HepG2 (cell line): Measurements from ENCODE around the gene ANKS6. TPM values are rescaled to one million over a fixed set of nuclear protein-coding genes. Genes with fewer than 3 reads are reported as not detected.

Experiments
- ATAC-seq: fragments of 200-7000 bp; cut with Tn5 transposase; 3 replicates; pipeline ENCODE4 v1.9.1; 2020; ENCODE audit warnings: mild to moderate bottlenecking, moderate library complexity
- BruUV-seq: library from RNA; stranded (reverse); fragments of 400-500 nt; replicated peaks from 2 replicates; lab custom pipeline; 2021; lab: Mats Ljungman, UMichigan
- CTCF ChIA-PET: fragments of 300-600 bp; formaldehyde crosslinking; extraction: SDS; loops from one replicate; lab custom pipeline; 2021; ENCODE audit warnings: low total read pairs, inconsistent platforms, low intra/inter-chr PET ratio; lab: Yijun Ruan, JAX
- POLR2A ChIA-PET: fragments of 350-600 bp; sonication (Branson Sonifier 250); formaldehyde crosslinking; loops from one replicate; lab custom pipeline; 2020; ENCODE audit warnings: antibody characterized with exemption, inconsistent platforms; lab: Yijun Ruan, JAX
- DNase-seq: peaks from one replicate; pipeline ENCODE4 v3.0.0-alpha.2; 2015; ENCODE audit warnings: low spot score
- FAIRE-seq: peaks from 3 replicates; lab custom pipeline; 2011; peaks lifted over from hg19 to GRCh38; lab: Jason Lieb, UNC
- H2AFZ ChIP-seq: one replicate; pipeline ENCODE4 v1.6.1; 2011; ENCODE audit warnings: low read length, inconsistent platforms
- H3K27ac ChIP-seq: fragments of 300-600 bp; 3 replicates; pipeline ENCODE4 v1.8.0; 2011; ENCODE audit warnings: mixed run types, mild to moderate bottlenecking, mixed read lengths, low read length, inconsistent platforms; ENCODE audit not compliant: insufficient read depth; ENCODE audit errors: extremely low read length
- H3K27me3 ChIP-seq, 2 experiments: fragments of 200-600 bp in 1 of 2; 2 replicates in 1 of 2; 3 replicates in 1 of 2; pipeline versions ENCODE4 v1.6.0 to v1.8.0; 2011; ENCODE audit warnings: low read length in 2 of 2, mild to moderate bottlenecking in 2 of 2, moderate library complexity in 2 of 2, inconsistent platforms in 1 of 2; ENCODE audit not compliant: insufficient read depth in 2 of 2, control insufficient read depth in 1 of 2
- H3K36me3 ChIP-seq, 2 experiments: fragments of 200-600 bp in 1 of 2; replicated peaks in 1 of 2; 2 replicates in 1 of 2; 3 replicates in 1 of 2; pipeline versions ENCODE4 v1.5.1 to v1.8.0; 2011; ENCODE audit warnings: low read length in 2 of 2, inconsistent platforms in 1 of 2; ENCODE audit not compliant: insufficient read depth in 2 of 2, control insufficient read depth in 1 of 2
- H3K4me1 ChIP-seq: 2 replicates; pipeline ENCODE4 v1.5.1; 2012; ENCODE audit warnings: low read length, inconsistent platforms; ENCODE audit not compliant: insufficient read depth
- H3K4me2 ChIP-seq: 2 replicates; pipeline ENCODE4 v1.6.0; 2011; ENCODE audit warnings: low read depth, low read length, inconsistent platforms
- H3K4me3 ChIP-seq, 3 experiments: fragments of 200-600 bp in 1 of 3; sonication (generic), shearing (Covaris generic) in 1 of 3; replicated peaks in 1 of 3; 2 replicates each; pipeline ENCODE4 v1.5.1; 2011 to 2016; ENCODE audit warnings: low read length in 3 of 3, inconsistent platforms in 2 of 3, low read depth in 2 of 3, mild to moderate bottlenecking in 2 of 3, control low read depth in 1 of 3, mixed read lengths in 1 of 3; ENCODE audit not compliant: insufficient read depth in 1 of 3
- H3K79me2 ChIP-seq: one replicate; pipeline ENCODE4 v1.6.1; 2011; ENCODE audit warnings: low read length, inconsistent platforms; ENCODE audit not compliant: insufficient read depth
- H3K9ac ChIP-seq: 2 replicates; pipeline ENCODE4 v1.6.0; 2011; ENCODE audit warnings: mild to moderate bottlenecking, low read depth, low read length, inconsistent platforms; ENCODE audit not compliant: insufficient read depth
- H3K9me3 ChIP-seq: 2 replicates; pipeline ENCODE4 v1.5.1; 2012; ENCODE audit warnings: mild to moderate bottlenecking, low read length
- H4K20me1 ChIP-seq: 2 replicates; pipeline ENCODE4 v1.6.0; 2011; ENCODE audit warnings: inconsistent platforms, mild to moderate bottlenecking, low read length, moderate library complexity; ENCODE audit not compliant: insufficient read depth
- CSRNP1 ChIP-seq: sonication (generic); formaldehyde crosslinking; IDR thresholded peaks from 2 replicates; pipeline ENCODE4 v1.8.1; 2023; ENCODE audit warnings: mild to moderate bottlenecking, missing genetic modification reagents
- CTCF ChIP-seq: sonication (generic); formaldehyde crosslinking; IDR thresholded peaks from 2 replicates; pipeline ENCODE4 v1.5.0; 2020; ENCODE audit warnings: mild to moderate bottlenecking, missing genetic modification reagents, moderate library complexity
- ELK4 ChIP-seq: sonication (generic); formaldehyde crosslinking; IDR thresholded peaks from 2 replicates; pipeline ENCODE4 v1.9.0; 2021; ENCODE audit warnings: missing genetic modification reagents, borderline replicate concordance
- GATAD2A ChIP-seq: IDR thresholded peaks from 2 replicates; pipeline ENCODE4 v1.6.1; 2016
- IRF2 ChIP-seq: IDR thresholded peaks from 2 replicates; pipeline ENCODE4 v1.6.1; 2018; ENCODE audit warnings: missing genetic modification reagents, missing compliant biosample characterization
- KDM2A ChIP-seq: sonication (generic); formaldehyde crosslinking; IDR thresholded peaks from 2 replicates; pipeline ENCODE4 v1.4.0; 2020; ENCODE audit warnings: low read depth, missing genetic modification reagents, borderline replicate concordance
- KDM5A ChIP-seq: fragments of 200-600 bp; sonication (generic); IDR thresholded peaks from 2 replicates; pipeline ENCODE4 v1.7.0; 2018; ENCODE audit warnings: antibody characterized with exemption, mild to moderate bottlenecking, low read length, borderline replicate concordance
- MIER2 ChIP-seq: IDR thresholded peaks from 2 replicates; pipeline ENCODE4 v1.6.1; 2016; ENCODE audit warnings: missing biosample characterization, missing genetic modification reagents
- MTF2 ChIP-seq: sonication (generic); formaldehyde crosslinking; IDR thresholded peaks from 2 replicates; pipeline ENCODE4 v1.5.0; 2020; ENCODE audit warnings: missing genetic modification reagents, borderline replicate concordance
- RAD21 ChIP-seq: fragments of 450-650 bp; formaldehyde crosslinking; IDR thresholded peaks from 2 replicates; pipeline ENCODE4 v1.5.0; 2020; ENCODE audit warnings: mild to moderate bottlenecking
- RFXAP ChIP-seq: sonication (generic); formaldehyde crosslinking; IDR thresholded peaks from 2 replicates; pipeline ENCODE4 v1.4.0; 2020; ENCODE audit warnings: missing genetic modification reagents, borderline replicate concordance
- SRSF4 ChIP-seq: fragments of 200-400 bp; formaldehyde crosslinking; IDR thresholded peaks from one replicate; pipeline ENCODE4 v1.6.1; 2018; ENCODE audit warnings: mild to moderate bottlenecking, low read depth, low read length, moderate library complexity; ENCODE audit not compliant: poor library complexity, severe bottlenecking
- TRIM24 ChIP-seq: sonication (generic); formaldehyde crosslinking; IDR thresholded peaks from 2 replicates; pipeline ENCODE4 v1.8.0; 2022; ENCODE audit warnings: mild to moderate bottlenecking, missing genetic modification reagents
- XBP1 ChIP-seq: sonication (generic); formaldehyde crosslinking; IDR thresholded peaks from 2 replicates; pipeline ENCODE4 v1.5.0; 2020; ENCODE audit warnings: missing genetic modification reagents
- ZBTB1 ChIP-seq: sonication (generic); formaldehyde crosslinking; IDR thresholded peaks from 2 replicates; pipeline ENCODE4 v1.4.0; 2020; ENCODE audit warnings: missing genetic modification reagents, borderline replicate concordance
- ZNF20 ChIP-seq: sonication (generic); formaldehyde crosslinking; IDR thresholded peaks from 2 replicates; pipeline ENCODE4 v1.4.0; 2020; ENCODE audit warnings: mild to moderate bottlenecking, moderate library complexity, missing genetic modification reagents
- ZNF230 ChIP-seq: sonication (generic); formaldehyde crosslinking; IDR thresholded peaks from 2 replicates; pipeline ENCODE4 v1.4.0; 2020; ENCODE audit warnings: mild to moderate bottlenecking, missing genetic modification reagents
- ZNF749 ChIP-seq: sonication (generic); formaldehyde crosslinking; IDR thresholded peaks from 2 replicates; pipeline ENCODE4 v1.8.0; 2022; ENCODE audit warnings: mild to moderate bottlenecking, missing genetic modification reagents, moderate library complexity, borderline replicate concordance
- ZNF816 ChIP-seq: sonication (generic); formaldehyde crosslinking; IDR thresholded peaks from 2 replicates; pipeline ENCODE4 v1.8.0; 2022; ENCODE audit warnings: missing genetic modification reagents, mild to moderate bottlenecking, borderline replicate concordance
- ZSCAN9 ChIP-seq: IDR thresholded peaks from 2 replicates; pipeline ENCODE4 v1.6.1; 2016; ENCODE audit warnings: borderline replicate concordance
- WGBS: methylation state at CpG from one replicate; pipeline ENCODE4 v1.1.6; 2017; ENCODE audit warnings: low lambda C conversion rate; 5-methylcytosine and 5-hydroxymethylcytosine counted together
- in situ Hi-C: cut with HindIII; loops from 2 replicates; pipeline ENCODE4 v1.10.0; 2017; ENCODE audit warnings: low pct_unique_long_range_greater_than_20kb; ENCODE audit not compliant: extremely low pct_ligation_motif_present
- intact Hi-C: fragments of 100-400 bp; cut with micrococcal nuclease; formaldehyde crosslinking; loops from one replicate; pipeline ENCODE4 v1.10.0; 2022; ENCODE audit not compliant: unreplicated experiment
- polyA plus RNA-seq, 8 experiments: library from polyadenylated mRNA; depleted of rRNA in 3 of 8; stranded (reverse) in 7 of 8; unstranded in 1 of 8; fragments of >200 nt; fragmentation: Illumina TruSeq in 4 of 8; extraction: Trizol in 4 of 8; gene quantifications; 2 replicates each; pipeline versions ENCODE4 v1.2.1 to v1.2.3, GENCODE V29; 2011 to 2016; ENCODE audit warnings: low read depth in 4 of 8, missing spikeins in 1 of 8, mixed read lengths in 1 of 8; ENCODE audit not compliant: insufficient read depth in 1 of 8
- total RNA-seq, 5 experiments: library from RNA; depleted of rRNA; stranded (reverse); fragments of >200 nt; fragmentation: Illumina TruSeq; extraction: Trizol; gene quantifications; 2 replicates each; pipeline ENCODE4 v1.2.3, GENCODE V29; 2016; ENCODE audit warnings: low read depth in 1 of 5

The ANKS6 gene
- total and polyA plus RNA-seq, 2 of the 13 experiments (the other 11 are each of a cell fraction or from before 2014, with no cell fraction given) = 8.8 to 10.7 TPM

GRCh38 chr9:98707166-98708102, 88.9 kb downstream of the ANKS6 start:
- BruUV-seq = no TSS peak
- ChIA-PET POLR2A (no interaction called here), CTCF (no interaction called here)
- Histone ChIP-seq H3K27ac (no peak overlapping the region), H3K9me3 (no peaks in the 10 kb centered on the region), H4K20me1 (no peaks in the 10 kb centered on the region; the same call in 1 of the 2 replicates), H3K36me3 (no peaks in the 10 kb centered on the region), H3K4me3 (no peak overlapping the region), H3K79me2 (no peaks in the 10 kb centered on the region), H2AFZ (no peak overlapping the region), H3K4me1 (peaks cover 8% of the 10 kb centered on the region), H3K27me3 (peaks cover 2 to 39% of the 10 kb centered on the region in 2 experiments; a peak in 4 of 5 replicates), H3K9ac (no peak overlapping the region), H3K4me2 (peak overlapping the region; percentile 51; the same call in 1 of the 2 replicates)
- DNase-seq (peak; percentile 17), ATAC-seq (peak; percentile 93), FAIRE-seq (no peak)
- in situ Hi-C loops (loop anchor here (10.0 kb wide), 1 partner anchor 393 kb away; no protein-coding TSS in a partner anchor), intact Hi-C loops (loop anchor here (1.0 to 2.0 kb wide), 2 partner anchors 59 to 392 kb away; no protein-coding TSS in a partner anchor)
- WGBS = 34% methylated on average over 12 of the region's 79 CpGs
- TF ChIP-seq ZSCAN9 (CRISPR knock-in tag) = no peak
- no peak for TF ChIP-seq ELK4 (CRISPR knock-in tag)
- TF ChIP-seq ZNF749 (CRISPR knock-in tag) = no peak
- 0 out of 2 replicates have a peak, but pooled peaks have one; percentile 41 for TF ChIP-seq MIER2
- TF ChIP-seq KDM2A (CRISPR knock-in tag) = peak; percentile 50; the same call in 1 of the 2 replicates
- no peak for TF ChIP-seq ZNF816 (CRISPR knock-in tag)
- TF ChIP-seq GATAD2A (CRISPR knock-in tag) = no peak
- TF ChIP-seq RAD21 (CRISPR knock-in tag) = peak; percentile 68
- no peak for TF ChIP-seq XBP1
- no peak for TF ChIP-seq CSRNP1 (CRISPR knock-in tag)
- TF ChIP-seq CTCF = peak; percentile 79
- no peak for TF ChIP-seq ZNF230
- no peak for TF ChIP-seq TRIM24
- peak; percentile 55; the same call in 1 of the 2 replicates for TF ChIP-seq RFXAP (CRISPR knock-in tag)
- no peak for TF ChIP-seq ZBTB1 (CRISPR knock-in tag)
- TF ChIP-seq MTF2 (CRISPR knock-in tag) = peak; percentile 82
- TF ChIP-seq SRSF4 = no peak
- TF ChIP-seq IRF2 (CRISPR knock-in tag) = no peak
- no peak for TF ChIP-seq ZNF20
- TF ChIP-seq KDM5A = no peak
